GM04504 (cell line): ENCODE data around the gene ZNF484.
A peak's percentile ranks its signal among the peaks of the same experiment; 100 is the strongest.
"Not testable (repeated sequence)": the region's sequence is repeated elsewhere in the genome, so short reads cannot be mapped to it uniquely, and the experiment has no call there.

Source experiments
- DNase-seq: peaks from one replicate; pipeline ENCODE4 v3.0.0-alpha.2; 2012; ENCODE audit warnings: low read depth

The ZNF484 gene

DNA sequence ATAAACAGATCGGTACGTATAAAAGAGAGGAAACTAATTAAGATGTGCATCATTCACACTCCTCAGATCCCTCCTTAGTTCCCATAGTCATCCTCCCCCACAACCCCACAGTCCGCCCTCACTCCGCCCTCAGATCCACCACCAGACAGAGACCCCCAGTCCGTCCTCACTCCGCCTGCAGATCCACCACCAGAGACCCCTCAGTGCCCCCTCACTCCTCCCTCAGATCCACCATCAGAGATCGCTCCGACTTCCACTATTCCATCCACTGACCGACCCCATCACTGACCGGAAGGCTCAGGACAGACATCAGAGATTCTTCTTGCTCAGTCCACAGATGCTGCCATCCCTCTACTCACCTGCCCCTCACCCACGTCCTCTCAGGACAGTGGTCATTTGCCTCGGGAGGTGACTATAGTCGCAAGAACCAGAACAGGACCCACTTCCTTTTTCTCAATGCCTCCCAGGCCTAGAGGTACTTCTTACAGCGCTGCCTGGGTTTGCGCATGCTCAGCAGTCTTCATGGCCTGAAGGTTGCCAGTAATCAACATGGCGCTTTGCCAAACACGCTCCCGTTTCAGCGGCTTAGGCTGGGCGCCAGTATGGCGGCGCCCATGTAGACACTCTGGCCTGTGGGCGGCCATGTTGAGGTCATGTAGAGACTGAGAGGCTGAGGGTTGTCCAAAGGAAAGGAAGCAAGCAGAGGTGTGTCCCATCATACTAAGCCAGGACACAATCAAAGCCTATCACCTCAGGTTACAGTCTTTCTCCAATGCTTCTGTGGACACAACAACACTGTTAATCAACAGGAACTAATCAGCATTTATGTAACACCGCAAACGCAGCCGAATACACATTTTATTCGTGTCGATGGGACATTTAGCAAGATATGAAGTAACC is at the start of gene ZNF484:
TSS of gene ZNF484 (minus strand) at position 508 of the 900 bp plus-strand sequence. CDS start 3,009 bp downstream, outside the sequence.
- DNase-seq = peak; percentile 94

DNA sequence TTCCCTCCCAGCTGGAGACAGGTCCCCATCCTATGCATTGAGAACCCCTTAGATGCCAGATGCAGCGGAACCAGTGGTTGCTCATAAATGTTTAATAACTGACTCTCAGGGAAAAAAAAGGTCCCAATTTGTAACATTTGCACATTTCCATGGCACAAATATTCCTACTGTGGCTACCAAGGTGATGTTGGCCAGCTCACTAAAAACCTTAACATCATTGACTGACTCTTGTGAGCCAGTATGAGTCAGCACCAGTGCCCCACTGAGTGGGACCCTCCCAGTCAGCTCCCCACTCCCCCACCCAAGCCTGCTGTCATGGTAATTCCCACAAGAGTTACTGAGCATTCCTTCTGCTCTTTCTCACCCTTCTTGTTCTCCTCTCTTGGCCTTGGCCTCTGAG is 42.6 kb upstream of the ZNF484 start:
- DNase-seq = no peak

DNA sequence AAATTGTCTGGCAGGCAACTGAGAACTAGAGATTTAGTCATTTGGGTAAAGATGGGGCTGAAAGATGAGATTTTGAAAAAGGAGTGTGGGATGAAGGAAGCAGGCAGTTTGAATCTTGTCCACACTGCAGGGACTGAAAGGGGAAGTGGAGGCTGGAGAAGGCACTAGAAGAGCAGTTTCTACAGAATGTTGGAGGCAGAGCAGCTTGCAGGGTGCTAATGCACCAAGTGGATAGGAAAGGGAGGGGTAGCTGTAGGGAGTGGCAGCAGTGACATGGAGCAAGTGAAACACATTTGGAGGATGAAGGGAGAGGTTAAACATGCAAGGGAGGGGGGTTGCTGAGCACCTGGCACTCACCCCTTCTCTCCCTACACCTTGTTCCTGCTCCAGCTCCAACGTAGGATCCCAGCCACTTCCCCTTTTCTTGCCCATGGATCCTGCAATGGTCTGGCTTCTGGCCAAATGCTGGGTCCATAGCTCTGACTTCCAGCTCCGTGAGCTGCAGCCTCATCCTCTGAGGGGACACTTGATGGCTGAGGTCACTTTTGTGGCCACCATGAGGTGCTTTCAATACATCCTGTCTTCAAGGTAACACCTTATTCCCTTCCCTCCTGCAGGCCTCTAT is 39.5 kb upstream of the ZNF484 start:
- no peak for DNase-seq

DNA sequence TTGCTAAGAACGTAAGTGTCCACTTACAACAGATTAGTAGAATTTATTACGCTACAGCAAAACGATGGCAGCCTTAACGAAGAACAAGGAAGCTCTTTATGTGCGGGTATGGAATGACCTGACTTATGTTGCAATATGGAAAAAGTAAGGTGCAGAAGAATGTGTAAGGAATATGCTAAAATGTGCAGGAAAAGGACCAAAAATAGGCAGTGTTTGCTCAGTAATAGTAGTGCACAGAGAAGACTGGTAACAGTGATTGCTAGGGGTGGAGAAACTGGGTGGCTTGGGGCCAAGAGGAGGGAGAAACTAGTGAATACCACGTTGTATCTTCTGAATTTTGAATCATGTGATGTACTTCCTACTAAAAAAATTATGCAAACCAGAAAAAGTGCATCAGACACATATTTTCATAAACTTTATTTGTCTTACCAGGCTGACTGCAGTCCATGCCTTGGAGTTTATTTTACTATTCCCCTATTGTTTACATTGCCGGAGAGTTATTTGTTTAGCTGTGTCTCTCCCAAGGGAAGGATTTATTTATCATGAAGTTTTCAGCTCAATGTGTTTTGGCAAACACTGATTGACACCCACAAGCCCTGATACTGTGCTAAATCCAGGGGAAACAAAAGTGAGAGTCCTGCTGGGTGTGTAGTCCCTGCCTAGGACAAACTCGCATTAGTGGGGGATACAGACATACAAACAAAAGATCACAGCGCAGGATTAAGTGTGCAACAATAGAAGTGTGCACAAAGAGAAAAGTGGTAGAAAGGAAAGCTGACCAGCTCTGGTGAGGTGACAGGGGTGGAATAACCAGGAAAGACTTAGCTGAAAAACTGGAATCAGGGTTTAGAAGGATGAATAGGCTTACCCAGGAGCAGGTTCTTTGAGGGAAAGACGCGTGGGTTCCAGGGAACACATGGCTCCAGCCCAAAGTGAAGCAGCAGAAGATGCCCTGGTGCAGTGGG is 34.0 kb upstream of the ZNF484 start:
- DNase-seq = no peak

DNA sequence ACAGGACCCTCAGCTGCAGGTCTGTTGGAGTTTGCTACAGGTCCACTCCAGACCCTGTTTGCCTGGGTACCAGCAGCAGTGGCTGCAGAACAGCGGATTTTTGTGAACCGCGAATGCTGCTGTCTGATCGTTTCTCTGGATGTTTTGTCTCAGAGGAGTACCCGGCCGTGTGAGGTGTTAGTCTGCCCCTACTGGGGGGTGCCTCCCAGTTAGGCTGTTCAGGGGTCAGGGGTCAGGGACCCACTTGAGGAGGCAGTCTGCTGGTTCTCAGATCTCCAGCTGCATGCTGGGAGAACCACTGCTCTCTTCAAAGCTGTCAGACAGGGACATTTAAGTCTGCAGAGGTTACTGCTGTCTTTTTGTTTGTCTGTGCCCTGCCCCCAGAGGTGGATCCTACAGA is 27.3 kb upstream of the ZNF484 start:
- not testable (repeated sequence) for DNase-seq

DNA sequence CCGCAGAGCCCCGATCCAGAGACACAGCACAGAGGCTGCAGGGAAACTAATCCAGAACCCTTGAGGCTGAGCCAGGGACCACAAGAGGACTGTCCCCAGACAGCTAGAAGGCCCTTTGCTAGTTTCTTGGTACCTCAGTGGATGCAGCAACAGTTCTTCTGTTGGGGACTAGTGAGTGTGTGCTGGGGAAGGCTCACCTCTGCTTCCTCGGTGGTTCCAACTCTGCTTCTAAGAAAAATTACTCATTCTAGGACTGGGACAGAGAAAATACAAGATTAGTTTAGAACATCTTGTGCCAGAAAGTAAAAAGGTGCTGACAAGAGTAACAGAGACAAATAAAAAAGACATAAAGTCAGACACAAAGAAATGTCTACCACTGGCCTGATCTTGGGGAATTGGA is 19.5 kb upstream of the ZNF484 start:
- no peak for DNase-seq

DNA sequence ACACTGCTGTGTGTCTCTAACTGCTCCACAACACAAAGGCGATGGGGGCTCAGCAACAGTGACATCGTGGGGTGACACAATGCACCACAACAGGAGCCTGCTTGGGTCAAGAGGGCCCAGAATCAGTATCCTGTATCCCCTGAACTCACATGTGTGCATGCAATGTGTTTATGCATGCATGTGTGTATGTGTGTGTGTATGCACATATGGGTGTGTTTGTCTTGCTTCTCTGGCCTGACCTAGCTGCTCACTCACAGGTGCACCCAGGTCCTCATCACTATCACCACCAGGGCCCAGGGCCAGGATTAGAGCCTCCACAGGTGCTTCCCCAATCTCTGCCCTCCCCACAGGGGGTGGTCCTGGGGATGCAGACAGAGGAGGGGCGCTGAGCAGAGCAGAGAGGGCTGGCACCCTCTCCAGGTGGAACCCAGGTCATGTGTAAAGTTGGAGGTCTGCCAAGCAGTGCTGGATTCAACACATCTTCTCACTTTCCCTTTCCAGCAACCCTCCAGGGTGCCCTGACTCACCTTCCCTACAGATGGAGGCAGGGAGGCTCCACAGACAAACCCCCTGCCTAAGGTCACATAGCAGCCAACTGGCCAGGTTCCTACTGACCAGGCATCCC is 18.1 kb upstream of the ZNF484 start:
- DNase-seq = no peak

DNA sequence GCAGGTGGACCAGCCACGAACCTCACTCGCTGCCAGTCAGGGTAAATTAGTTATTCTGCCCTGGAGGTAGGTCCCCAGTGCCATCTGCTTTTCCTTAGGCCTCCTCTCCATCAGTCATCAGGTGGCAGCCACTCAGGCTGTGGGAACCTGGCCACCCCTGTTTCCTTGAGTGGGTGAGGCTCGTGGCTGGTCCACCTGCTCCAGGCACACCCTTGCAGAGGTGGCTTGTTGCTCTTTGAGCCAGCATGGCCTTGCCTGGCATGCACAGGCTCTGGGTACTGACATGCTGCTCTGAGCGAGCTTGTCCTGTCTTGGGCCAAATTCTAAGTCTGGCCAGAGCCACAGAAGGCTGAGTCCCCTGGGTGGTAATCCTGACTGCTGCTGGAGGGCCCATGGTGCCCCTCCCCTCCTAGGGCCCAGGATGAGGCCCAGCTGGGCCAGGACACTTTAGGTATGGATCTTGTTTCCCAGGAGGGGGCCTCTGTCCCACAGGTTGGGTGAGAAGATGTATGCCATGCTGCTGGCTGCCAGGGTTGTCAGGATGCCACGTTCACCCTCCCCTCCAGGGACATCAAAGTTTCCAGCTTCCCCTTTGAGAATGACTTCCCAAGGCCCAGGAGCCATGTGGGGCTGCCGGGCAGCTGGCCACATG is 17.0 kb upstream of the ZNF484 start:
- DNase-seq = no peak

DNA sequence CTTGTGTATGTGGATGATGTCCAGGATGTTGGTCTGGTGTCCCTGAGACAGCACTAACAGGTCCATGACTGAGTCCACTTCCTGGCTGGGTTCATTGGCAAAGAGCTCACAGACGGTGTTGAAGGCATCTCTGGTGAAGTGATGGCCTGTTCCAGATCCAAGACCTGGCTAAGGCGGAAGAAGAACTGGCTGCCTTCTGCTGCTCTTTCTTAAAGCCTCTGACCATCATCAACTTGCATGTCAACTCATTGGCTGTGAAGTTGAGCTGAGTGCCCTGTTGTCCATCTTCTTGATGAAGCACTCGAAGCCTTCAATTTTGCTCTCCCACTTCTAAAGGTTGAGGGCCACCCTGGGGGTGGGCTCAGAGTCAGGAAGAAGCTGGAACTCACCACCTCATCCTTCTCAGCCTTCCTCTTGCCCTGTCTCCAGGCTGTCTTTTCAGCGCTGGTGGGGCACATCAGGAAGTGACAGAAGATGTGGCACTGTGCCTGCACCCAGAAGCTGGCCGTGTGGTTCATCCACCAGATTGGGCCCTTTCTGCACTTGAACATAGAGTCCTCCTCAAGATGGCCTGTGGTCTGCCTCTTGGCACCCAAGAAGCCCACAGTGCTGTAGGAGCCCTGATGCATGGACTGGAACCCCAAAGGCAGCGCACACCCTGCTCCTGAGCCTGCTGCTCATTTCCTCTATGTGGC is 16.2 kb upstream of the ZNF484 start:
- DNase-seq = not testable (repeated sequence)

DNA sequence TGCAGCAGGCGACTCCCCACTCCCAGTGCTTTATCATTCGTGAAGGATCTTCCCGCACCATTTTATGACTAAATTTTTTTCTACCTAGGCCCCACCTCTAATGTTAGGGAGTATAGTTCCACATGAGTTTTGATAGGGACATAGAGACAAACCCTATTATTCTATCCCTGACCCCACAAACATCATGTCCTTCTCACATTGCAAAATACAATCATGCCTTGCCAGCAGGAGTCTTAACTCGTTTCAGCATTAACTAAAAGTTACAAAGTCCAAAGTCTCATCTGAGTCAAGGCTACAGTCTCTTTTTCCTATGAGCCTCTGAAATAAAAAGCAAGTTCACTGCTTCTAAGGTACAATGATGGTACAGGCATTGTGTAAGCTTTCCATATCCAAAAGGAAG is 14.4 kb upstream of the ZNF484 start:
- not testable (repeated sequence) for DNase-seq

DNA sequence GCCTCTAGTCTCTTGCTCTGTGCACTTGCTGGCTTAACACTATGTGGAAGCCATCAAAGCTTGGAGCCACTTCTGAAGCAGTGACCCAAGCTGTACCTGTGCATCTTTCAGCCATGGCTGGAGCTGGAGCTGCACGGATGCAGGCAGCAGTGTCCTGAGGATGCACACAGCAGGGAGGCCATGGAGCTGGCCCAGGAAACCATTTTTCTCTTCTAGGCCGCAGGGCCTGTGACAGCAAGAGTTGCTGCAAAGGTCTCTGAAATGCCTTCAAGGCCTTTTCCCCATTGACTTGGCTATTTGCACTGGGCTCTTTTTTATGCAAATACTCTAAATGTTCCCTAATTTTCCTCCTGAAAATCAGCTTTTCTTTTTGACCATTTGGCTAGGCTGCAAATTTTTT is 12.9 kb upstream of the ZNF484 start:
- no peak for DNase-seq

DNA sequence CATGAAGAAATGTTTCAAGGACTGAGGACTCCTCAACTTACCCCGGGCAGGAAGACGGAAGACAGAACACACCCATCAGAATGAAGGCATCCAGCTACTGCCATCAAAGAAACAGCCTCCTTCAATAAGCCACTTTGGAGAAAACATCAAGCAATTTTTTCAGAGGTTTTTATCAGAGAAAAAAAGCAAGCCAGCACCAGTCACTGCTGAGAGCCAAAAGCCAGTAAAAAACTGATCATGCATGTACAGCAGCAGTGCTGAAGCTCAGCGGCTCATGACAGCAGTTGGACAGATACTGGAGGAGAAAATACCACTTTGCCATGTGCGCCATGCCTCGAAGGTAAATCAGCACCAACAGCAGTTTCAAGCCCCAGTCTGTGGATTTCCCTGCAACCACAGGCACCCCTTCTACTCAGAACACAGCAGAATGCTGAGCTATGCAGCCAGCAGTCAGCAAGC is 10.1 kb upstream of the ZNF484 start:
- no peak for DNase-seq

DNA sequence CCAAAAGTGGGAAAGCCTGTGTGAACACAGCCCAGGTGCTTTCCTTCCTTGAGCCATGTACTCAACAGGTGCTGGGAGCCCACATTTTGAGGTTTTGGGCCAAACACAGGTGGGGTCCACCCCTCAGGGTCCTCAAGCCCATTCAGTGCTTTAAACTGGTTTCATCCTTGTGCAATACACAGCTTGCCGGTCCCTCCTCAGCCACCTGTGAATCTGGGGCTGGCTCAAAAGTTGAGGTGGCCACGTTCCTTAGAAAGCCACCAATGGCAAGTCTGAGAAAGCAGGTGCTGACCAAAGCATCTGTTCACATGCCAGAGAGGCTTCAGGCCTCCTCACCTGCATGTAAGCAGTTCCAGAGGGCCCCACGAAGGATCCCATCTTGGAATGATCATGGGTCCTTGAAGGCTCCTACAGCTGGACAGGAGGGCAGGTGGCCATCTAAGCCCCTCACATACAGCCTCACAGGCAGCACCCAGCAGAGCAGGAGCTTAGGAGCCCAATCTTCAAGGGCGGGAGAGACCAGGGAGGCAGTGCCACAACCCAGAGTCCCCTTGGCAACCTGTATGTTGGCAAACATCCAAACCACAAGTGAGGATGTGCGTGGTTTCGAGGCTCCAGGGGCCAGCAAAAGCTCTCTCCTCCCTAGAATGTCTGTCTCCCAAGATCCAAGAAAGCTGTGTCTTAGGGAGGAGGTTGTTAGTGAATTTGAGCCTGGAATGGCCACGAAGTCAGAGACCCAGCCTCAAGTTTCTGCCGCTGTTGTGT is 9.2 kb upstream of the ZNF484 start:
- not testable (repeated sequence) for DNase-seq

DNA sequence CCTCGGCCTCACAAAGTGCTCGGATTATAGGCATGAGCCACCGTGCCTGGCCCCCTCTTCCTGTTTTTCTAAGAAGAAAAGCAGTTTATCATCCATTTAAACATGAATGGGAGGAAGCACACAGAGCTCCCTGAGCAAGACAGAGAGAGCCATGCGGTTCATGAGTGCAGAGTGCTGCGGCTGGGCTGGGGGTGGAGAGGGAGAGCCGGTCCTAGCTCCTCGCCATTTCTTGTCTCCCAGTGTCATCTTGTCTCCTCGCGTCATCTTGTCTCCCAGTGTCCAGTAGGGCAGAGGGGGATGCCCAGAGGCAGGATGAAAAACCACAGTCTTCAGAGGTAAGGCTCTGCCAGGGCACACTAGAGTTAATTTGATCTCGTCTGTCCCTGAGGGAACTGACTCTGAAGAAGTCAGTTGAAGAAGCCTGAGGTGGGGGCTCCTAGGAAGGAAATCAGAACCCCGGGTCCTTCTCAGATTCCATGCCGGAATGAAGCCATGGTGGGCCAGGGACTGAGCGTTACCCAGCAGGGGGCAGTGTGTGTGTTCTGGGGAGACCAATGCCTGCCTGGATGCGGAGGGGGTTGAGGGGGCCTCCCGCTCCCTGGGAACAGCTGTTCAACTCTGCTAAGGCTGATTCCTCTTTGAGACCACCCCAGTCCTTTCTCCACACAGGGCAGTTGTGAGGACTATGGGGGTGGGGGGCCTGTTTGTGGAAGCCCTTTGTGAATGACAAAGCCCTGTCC is 6.0 kb upstream of the ZNF484 start:
- not testable (repeated sequence) for DNase-seq

DNA sequence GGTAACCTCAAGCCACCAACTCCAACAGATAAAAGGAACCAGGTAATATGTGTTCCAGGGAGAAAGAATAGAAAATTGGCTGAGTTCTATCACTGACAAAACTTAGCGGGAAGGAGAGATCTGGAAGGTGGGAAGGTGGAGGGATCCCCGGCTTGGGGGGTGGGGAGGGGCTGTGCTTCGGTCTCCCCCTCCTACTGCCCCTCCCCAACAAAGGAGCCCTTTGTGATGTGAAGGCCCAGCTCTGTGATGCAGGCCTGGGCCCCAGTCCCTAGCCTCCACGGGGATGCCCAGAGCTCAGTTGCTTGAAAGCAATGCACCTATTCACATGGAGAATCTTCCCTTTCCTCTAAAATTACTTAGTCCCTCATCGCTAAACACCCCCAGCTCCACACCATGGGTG is 4.4 kb upstream of the ZNF484 start:
- no peak for DNase-seq

DNA sequence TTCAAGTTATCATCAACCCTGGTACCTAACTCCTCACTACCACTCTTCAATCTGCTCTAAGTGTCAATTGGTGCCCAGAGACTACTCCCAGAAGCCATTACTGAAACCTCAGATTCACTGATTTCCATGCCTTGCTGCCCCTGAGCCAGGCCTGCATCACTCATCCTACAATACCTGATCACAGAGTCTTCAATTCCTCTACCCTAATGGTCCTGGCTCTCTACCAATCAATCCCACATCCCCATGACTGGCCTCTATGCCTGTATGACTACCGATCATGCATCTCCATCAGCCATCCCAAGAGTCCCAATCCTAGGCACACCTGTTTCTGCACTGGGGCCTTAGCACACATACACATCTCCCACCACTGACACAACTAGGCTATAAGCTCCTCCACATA is 2.5 kb downstream of the ZNF484 start:
- no peak for DNase-seq

DNA sequence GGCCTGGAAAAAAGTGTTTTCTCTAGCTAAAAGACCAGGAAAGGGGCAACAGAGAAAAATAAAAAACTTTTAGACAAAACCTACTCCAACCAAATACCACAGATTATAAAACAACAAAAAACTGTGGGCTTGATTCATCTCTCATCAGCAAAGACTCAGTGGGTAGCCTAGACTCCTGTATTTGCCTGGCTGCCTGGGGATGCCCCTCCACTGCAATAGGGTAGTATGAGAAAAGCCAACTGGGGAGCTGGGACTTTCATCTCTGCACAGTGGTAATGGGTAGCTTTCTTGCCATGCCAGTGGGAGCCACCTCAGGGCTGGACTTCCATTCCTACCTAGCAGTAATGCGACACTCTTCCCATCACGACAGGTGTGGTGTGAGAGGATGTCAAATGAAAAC is 7.5 kb downstream of the ZNF484 start:
- no peak for DNase-seq

DNA sequence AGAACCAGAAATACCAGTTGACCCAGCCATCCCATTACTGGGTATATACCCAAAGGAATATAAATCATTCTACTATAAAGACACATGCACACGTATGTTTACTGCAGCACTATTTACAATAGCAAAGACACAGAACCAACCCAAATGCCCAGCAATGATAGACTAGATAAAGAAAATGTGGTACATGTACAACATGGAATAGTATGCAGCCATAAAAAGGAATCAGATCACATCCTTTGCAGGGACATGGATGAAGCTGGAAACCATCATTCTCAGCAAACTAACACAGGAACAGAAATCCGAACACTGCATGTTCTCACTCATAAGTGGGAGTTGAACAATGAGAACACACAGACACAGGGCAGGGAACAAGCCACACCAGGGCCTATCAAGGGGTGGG is 11.2 kb downstream of the ZNF484 start:
- not testable (repeated sequence) for DNase-seq

DNA sequence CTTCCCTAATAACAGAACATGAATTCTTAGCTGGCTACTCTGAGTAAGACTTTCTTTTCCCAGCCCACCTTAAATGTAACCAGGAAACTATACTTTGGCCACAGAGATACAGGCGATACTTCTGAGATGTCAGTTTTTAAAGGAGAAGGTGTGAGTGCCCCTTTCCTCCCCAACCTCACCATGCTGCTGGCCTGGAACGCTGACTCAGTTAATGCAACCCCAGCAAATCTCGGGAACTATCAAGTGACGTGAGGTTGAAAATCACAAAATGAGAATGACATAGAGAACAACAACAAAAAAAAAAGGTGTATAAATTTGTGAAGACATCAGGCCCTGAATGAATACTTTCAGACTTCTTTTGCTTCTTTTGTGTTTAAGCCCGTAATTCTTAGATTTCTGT is 13.7 kb downstream of the ZNF484 start:
- no peak for DNase-seq
